ENCODE measurements around the gene PLD2. TPM values are rescaled to one million over a fixed set of nuclear protein-coding genes. Genes with fewer than 3 reads are reported as not detected.
"Not testable (repeated sequence)": the region's sequence is repeated elsewhere in the genome, so short reads cannot be mapped to it uniquely, and the experiment has no call there.

PLD2 gene
- total RNA-seq, 2 donors from 2014 or later = 25.7 to 29.5 TPM

GRCh38 chr17:4854111-4854681 lies 47.2 kb downstream of the PLD2 start:
- TF ChIP-seq POLR2A (IDR thresholded peaks at IDR 0.05) (no peak), POLR2AphosphoS5 (IDR thresholded peaks at IDR 0.05) (peak; percentile 92), CTCF (IDR thresholded peaks at IDR 0.05) (no peak)
- Histone ChIP-seq H3K27ac (peak overlapping the region; percentile 57 to 72), H3K4me1 (replicated peaks) (peaks cover 9% of the 10 kb centered on the region), H3K4me3 (no peak overlapping the region), H3K36me3 (no peaks in the 10 kb centered on the region), H3K9me3 (no peaks in the 10 kb centered on the region), H3K27me3 (replicated peaks; ENCODE audit: insufficient read depth) (no peaks in the 10 kb centered on the region)
- peak; percentile 83 for DNase-seq (ENCODE audit: low spot score)
- 62% methylated on average over 5 of the region's 5 CpGs for WGBS
- intact Hi-C loops (cut with DNase I) = no loop called here

GRCh38 chr17:4856271-4856936 lies 49.5 kb downstream of the PLD2 start:
- intact Hi-C loops (cut with DNase I) = no loop called here
- peak overlapping the region in 1 of 2 donors; percentile 2 for H3K27ac ChIP-seq
- no peaks in the 10 kb centered on the region for H3K9me3 ChIP-seq
- no peaks in the 10 kb centered on the region for H3K36me3 ChIP-seq
- no peak for DNase-seq (ENCODE audit: low spot score)
- TF ChIP-seq CTCF (IDR thresholded peaks at IDR 0.05) (no peak), POLR2AphosphoS5 (IDR thresholded peaks at IDR 0.05) (no peak), POLR2A (IDR thresholded peaks at IDR 0.05) (no peak)
- H3K4me3 ChIP-seq = no peak overlapping the region
- 86% methylated on average over 17 of the region's 17 CpGs for WGBS
- peaks cover 4% of the 10 kb centered on the region for H3K4me1 ChIP-seq (replicated peaks)
- H3K27me3 ChIP-seq (replicated peaks; ENCODE audit: insufficient read depth) = no peaks in the 10 kb centered on the region

- 90% methylated on average over 7 of the region's 7 CpGs for WGBS
- Histone ChIP-seq H3K4me1 (replicated peaks) (peaks cover 4% of the 10 kb centered on the region), H3K36me3 (no peaks in the 10 kb centered on the region), H3K4me3 (no peak overlapping the region), H3K9me3 (no peaks in the 10 kb centered on the region), H3K27ac (peak overlapping the region in 1 of 2 donors; percentile 2), H3K27me3 (replicated peaks; ENCODE audit: insufficient read depth) (no peaks in the 10 kb centered on the region)
- no peak for DNase-seq (ENCODE audit: low spot score)
- intact Hi-C loops (cut with DNase I) = no loop called here
- TF ChIP-seq POLR2AphosphoS5 (IDR thresholded peaks at IDR 0.05) (no peak), POLR2A (IDR thresholded peaks at IDR 0.05) (no peak), CTCF (IDR thresholded peaks at IDR 0.05) (no peak)
Observed at GRCh38 chr17:4856937-4857314, 50.0 kb downstream of the PLD2 start.

- H3K36me3 ChIP-seq; H3K4me1 ChIP-seq (replicated peaks); DNase-seq (ENCODE audit: low spot score); H3K27me3 ChIP-seq (replicated peaks; ENCODE audit: insufficient read depth); H3K9me3 ChIP-seq; H3K4me3 ChIP-seq; intact Hi-C loops (cut with DNase I): not testable (repeated sequence)
- 78% methylated on average over 7 of the region's 7 CpGs for WGBS
- H3K27ac ChIP-seq = peak overlapping the region; percentile 57 to 59
Observed at GRCh38 chr17:4857347-4857746, 50.4 kb downstream of the PLD2 start.

- no peak overlapping the region for H3K4me3 ChIP-seq
- intact Hi-C loops (cut with DNase I) = no loop called here
- TF ChIP-seq POLR2AphosphoS5 (IDR thresholded peaks at IDR 0.05) = peak; percentile 37
- TF ChIP-seq POLR2A (IDR thresholded peaks at IDR 0.05) = no peak
- no peak for TF ChIP-seq CTCF (IDR thresholded peaks at IDR 0.05)
- peak; percentile 47 for DNase-seq (ENCODE audit: low spot score)
- no peaks in the 10 kb centered on the region for H3K9me3 ChIP-seq
- WGBS = 39% methylated on average over 7 of the region's 7 CpGs
- H3K27ac ChIP-seq = peak overlapping the region; percentile 57 to 59
- H3K4me1 ChIP-seq (replicated peaks) = peaks cover 4% of the 10 kb centered on the region
- H3K36me3 ChIP-seq = no peaks in the 10 kb centered on the region
- no peaks in the 10 kb centered on the region for H3K27me3 ChIP-seq (replicated peaks; ENCODE audit: insufficient read depth)
Observed at GRCh38 chr17:4858068-4858881, 51.3 kb downstream of the PLD2 start.

All from prostate gland (tissue), 2 donors.